ENCODE data around the gene CCIN. TPM values are rescaled to one million over a fixed set of nuclear protein-coding genes. Genes with fewer than 3 reads are reported as not detected.

CCIN gene
- total and polyA plus RNA-seq, 2 experiments from 2014 or later, result 1.4 to 2.8 TPM

GRCh38 chr9:36190388-36191289, 21.5 kb downstream of the CCIN start, which contains the start of gene CLTA:
Gene CLTA, plus strand, starts transcription at chr9:36190921. Its CDS starts 136 bp downstream, at chr9:36191057.
- Histone ChIP-seq H4K20me1 (ENCODE audit: insufficient read depth) (peaks cover 21% of the 10 kb centered on the region), H3K27me3 (replicated peaks; ENCODE audit: insufficient read depth) (no peaks in the 10 kb centered on the region), H3K9me2 (ENCODE audit: insufficient read depth) (no peaks in the 10 kb centered on the region), H3K4me3 (peak within 1 kb of the TSS; percentile 93), H3K4me2 (ENCODE audit: unreplicated experiment) (peak within 1 kb of the TSS; percentile 99), H3F3A (ENCODE audit: insufficient read depth) (peaks cover 30% of the 10 kb centered on the region), H3K36me3 (ENCODE audit: low read depth) (no peaks in the 10 kb centered on the region), H3K27ac (peak within 1 kb of the TSS; percentile 66), H3K4me1 (ENCODE audit: insufficient read depth) (peaks cover 52% of the 10 kb centered on the region), H3K9ac (peak within 1 kb of the TSS; percentile 90), H3K79me2 (ENCODE audit: insufficient read depth) (peaks cover 49% of the 10 kb centered on the region), H3K9me3 (ENCODE audit: low read depth) (no peaks in the 10 kb centered on the region), H2AFZ (peak within 1 kb of the TSS; percentile 81)
- peak; percentile 99 for DNase-seq
- in situ Hi-C loops (cut with MboI), result no loop called here
- TF ChIP-seq EZH2phosphoT487 (IDR thresholded peaks at IDR 0.05; ENCODE audit: insufficient read depth, low read depth) (no peak), EZH2 (IDR thresholded peaks at IDR 0.05; ENCODE audit: insufficient read depth, poor library complexity, severe bottlenecking) (no peak)
- WGBS, 2 experiments (ENCODE audit: low coverage in 1 of 2, low lambda C conversion rate in 2 of 2, missing lambda C conversion rate in 2 of 2), result 0 to 1% methylated on average over 66 to 67 of the region's 68 CpGs

DNA sequence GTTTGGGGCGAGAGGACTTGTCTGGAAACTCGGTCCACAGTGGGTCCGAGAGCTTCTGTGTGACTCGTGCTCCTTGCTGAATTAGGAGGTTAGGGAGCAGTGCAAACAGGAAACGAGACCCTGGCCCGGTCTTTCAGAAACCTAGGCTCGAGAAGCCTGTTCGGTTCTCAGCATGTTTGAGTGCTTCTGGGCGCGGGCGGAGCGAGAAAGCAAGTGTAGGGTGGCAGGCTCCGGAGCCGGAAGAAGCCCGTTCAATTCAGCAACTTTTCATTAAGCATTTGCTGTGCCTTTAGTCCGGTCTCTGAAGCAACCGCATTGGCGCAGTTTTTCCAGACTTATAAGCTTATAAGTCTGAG, 22.1 kb downstream of the CCIN start:
- WGBS, 2 experiments (ENCODE audit: low coverage in 1 of 2, low lambda C conversion rate in 2 of 2, missing lambda C conversion rate in 2 of 2), result 1% methylated on average over 16 to 18 of the region's 18 CpGs
- peaks cover 52% of the 10 kb centered on the region for H3K4me1 ChIP-seq (ENCODE audit: insufficient read depth)
- H3K4me2 ChIP-seq (ENCODE audit: unreplicated experiment), result peak overlapping the region; percentile 81
- peak overlapping the region; percentile 66 for H3K27ac ChIP-seq
- no peaks in the 10 kb centered on the region for H3K27me3 ChIP-seq (replicated peaks; ENCODE audit: insufficient read depth)
- peak overlapping the region; percentile 81 for H2AFZ ChIP-seq
- peaks cover 21% of the 10 kb centered on the region for H4K20me1 ChIP-seq (ENCODE audit: insufficient read depth)
- no peaks in the 10 kb centered on the region for H3K9me2 ChIP-seq (ENCODE audit: insufficient read depth)
- peak overlapping the region; percentile 90 for H3K9ac ChIP-seq
- H3K9me3 ChIP-seq (ENCODE audit: low read depth), result no peaks in the 10 kb centered on the region
- DNase-seq, result peak; percentile 73
- H3K36me3 ChIP-seq (ENCODE audit: low read depth), result no peaks in the 10 kb centered on the region
- peaks cover 30% of the 10 kb centered on the region for H3F3A ChIP-seq (ENCODE audit: insufficient read depth)
- peak overlapping the region; percentile 93 for H3K4me3 ChIP-seq
- peaks cover 55% of the 10 kb centered on the region for H3K79me2 ChIP-seq (ENCODE audit: insufficient read depth)
- in situ Hi-C loops (cut with MboI), result no loop called here
- TF ChIP-seq EZH2phosphoT487 (IDR thresholded peaks at IDR 0.05; ENCODE audit: insufficient read depth, low read depth), result no peak
- no peak for TF ChIP-seq EZH2 (IDR thresholded peaks at IDR 0.05; ENCODE audit: insufficient read depth, poor library complexity, severe bottlenecking)

DNA sequence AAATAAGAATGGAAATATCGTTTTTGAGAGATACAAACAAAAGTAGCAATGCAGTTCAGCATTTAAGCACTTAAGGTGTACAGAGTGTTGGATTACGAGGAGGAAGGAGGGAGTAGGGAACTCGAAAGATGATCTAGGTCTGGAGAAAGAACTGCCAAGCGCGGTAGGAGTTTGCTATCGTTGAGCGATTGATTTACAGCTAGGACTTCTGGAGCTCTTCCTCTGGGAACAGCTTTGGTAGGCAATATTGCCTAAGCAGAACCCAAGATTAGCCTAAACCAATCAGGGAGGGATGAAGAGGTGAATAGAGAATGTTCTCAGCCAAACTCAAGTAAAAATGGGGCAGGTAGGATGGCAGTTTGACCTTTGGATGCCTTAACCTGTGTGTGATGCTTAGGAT, 22.5 kb downstream of the CCIN start:
- Histone ChIP-seq H3K36me3 (ENCODE audit: low read depth) (no peaks in the 10 kb centered on the region), H3F3A (ENCODE audit: insufficient read depth) (peaks cover 30% of the 10 kb centered on the region), H2AFZ (peak overlapping the region; percentile 81), H4K20me1 (ENCODE audit: insufficient read depth) (peaks cover 21% of the 10 kb centered on the region), H3K9me2 (ENCODE audit: insufficient read depth) (no peaks in the 10 kb centered on the region), H3K27ac (peak overlapping the region; percentile 66), H3K4me3 (peak overlapping the region; percentile 93), H3K9ac (peak overlapping the region; percentile 90), H3K4me1 (ENCODE audit: insufficient read depth) (peaks cover 52% of the 10 kb centered on the region), H3K4me2 (ENCODE audit: unreplicated experiment) (peak overlapping the region; percentile 81), H3K79me2 (ENCODE audit: insufficient read depth) (peaks cover 59% of the 10 kb centered on the region), H3K27me3 (replicated peaks; ENCODE audit: insufficient read depth) (no peaks in the 10 kb centered on the region), H3K9me3 (ENCODE audit: low read depth) (no peaks in the 10 kb centered on the region)
- in situ Hi-C loops (cut with MboI), result no loop called here
- peak; percentile 33 for DNase-seq
- no peak for TF ChIP-seq EZH2phosphoT487 (IDR thresholded peaks at IDR 0.05; ENCODE audit: insufficient read depth, low read depth)
- no peak for TF ChIP-seq EZH2 (IDR thresholded peaks at IDR 0.05; ENCODE audit: insufficient read depth, poor library complexity, severe bottlenecking)
- WGBS, 2 experiments (ENCODE audit: low coverage in 1 of 2, low lambda C conversion rate in 2 of 2, missing lambda C conversion rate in 2 of 2), result 1 to 2% methylated on average over 7 of the region's 7 CpGs

GRCh38 chr9:36192196-36192595, 23.0 kb downstream of the CCIN start:
- H3K36me3 ChIP-seq (ENCODE audit: low read depth), result no peaks in the 10 kb centered on the region
- no peak overlapping the region for H2AFZ ChIP-seq
- TF ChIP-seq EZH2phosphoT487 (IDR thresholded peaks at IDR 0.05; ENCODE audit: insufficient read depth, low read depth), result no peak
- no peak for TF ChIP-seq EZH2 (IDR thresholded peaks at IDR 0.05; ENCODE audit: insufficient read depth, poor library complexity, severe bottlenecking)
- H3F3A ChIP-seq (ENCODE audit: insufficient read depth), result peaks cover 26% of the 10 kb centered on the region
- peak overlapping the region; percentile 81 for H3K4me2 ChIP-seq (ENCODE audit: unreplicated experiment)
- H3K79me2 ChIP-seq (ENCODE audit: insufficient read depth), result peaks cover 65% of the 10 kb centered on the region
- H4K20me1 ChIP-seq (ENCODE audit: insufficient read depth), result peaks cover 21% of the 10 kb centered on the region
- peaks cover 48% of the 10 kb centered on the region for H3K4me1 ChIP-seq (ENCODE audit: insufficient read depth)
- H3K9me2 ChIP-seq (ENCODE audit: insufficient read depth), result no peaks in the 10 kb centered on the region
- WGBS, 2 experiments (ENCODE audit: low coverage in 1 of 2, low lambda C conversion rate in 2 of 2, missing lambda C conversion rate in 2 of 2), result 28 to 33% methylated on average over 4 of the region's 4 CpGs
- H3K9ac ChIP-seq, result peak overlapping the region; percentile 90
- H3K9me3 ChIP-seq (ENCODE audit: low read depth), result no peaks in the 10 kb centered on the region
- peak; percentile 29 for DNase-seq
- no peaks in the 10 kb centered on the region for H3K27me3 ChIP-seq (replicated peaks; ENCODE audit: insufficient read depth)
- in situ Hi-C loops (cut with MboI), result no loop called here
- H3K27ac ChIP-seq, result no peak overlapping the region
- peak overlapping the region; percentile 93 for H3K4me3 ChIP-seq

Measured in GM23248 (cell line).